AG09319 (cell line): ENCODE measurements around the gene RANGRF.
"Not testable (repeated sequence)": the region's sequence is repeated elsewhere in the genome, so short reads cannot be mapped to it uniquely, and the experiment has no call there.

Experiments
- DNase-seq: peaks from one replicate; pipeline ENCODE4 v3.0.0-alpha.2; 2010; ENCODE audit warnings: low read depth; ENCODE audit errors: extremely low read depth
- CTCF ChIP-seq: IDR thresholded peaks from 2 replicates; pipeline ENCODE4 v1.5.1; 2011; ENCODE audit warnings: low read depth, mild to moderate bottlenecking, inconsistent platforms, low read length, moderate library complexity

The RANGRF gene

GRCh38 chr17:8288336-8289102 lies at the start of gene RANGRF:
TSS of gene RANGRF (plus strand) at chr17:8288670. CDS start at chr17:8288789, 119 bp downstream.
- TF ChIP-seq CTCF: no peak
- peak; percentile 49 for DNase-seq

GRCh38 chr17:8243827-8244226 lies 44.6 kb upstream of the RANGRF start:
- no peak for TF ChIP-seq CTCF
- DNase-seq: no peak

- no peak for DNase-seq
- no peak for TF ChIP-seq CTCF
Observed at GRCh38 chr17:8244768-8245167, 43.7 kb upstream of the RANGRF start.

GRCh38 chr17:8248751-8249607 lies 39.5 kb upstream of the RANGRF start, which contains the start of gene PFAS:
TSS of gene PFAS (plus strand) at chr17:8249289. CDS start at chr17:8253938, 4,649 bp downstream.
- DNase-seq: peak; percentile 72

GRCh38 chr17:8249621-8250500 lies 38.6 kb upstream of the RANGRF start:
- no peak for DNase-seq
- TF ChIP-seq CTCF: no peak

More at GRCh38 chr17:8248751-8249607, 39.5 kb upstream of the RANGRF start, which contains the start of gene PFAS:
- no peak for TF ChIP-seq CTCF

- DNase-seq: not testable (repeated sequence)
Observed at GRCh38 chr17:8251411-8251810, 37.1 kb upstream of the RANGRF start.

- TF ChIP-seq CTCF: peak; percentile 19
- DNase-seq: no peak
Observed at GRCh38 chr17:8253801-8254200, 34.7 kb upstream of the RANGRF start.
